Putamen (tissue), 1 donor: Measurements from ENCODE around the gene ZDHHC11.
"Not testable (repeated sequence)": the region's sequence is repeated elsewhere in the genome, so short reads cannot be mapped to it uniquely, and the experiment has no call there.

Source experiments
- DNase-seq: peaks from one replicate; pipeline ENCODE4 v3.0.0-alpha.2; 2016; ENCODE audit warnings: low spot score

The ZDHHC11 gene

GRCh38 chr5:747303-747844, 103.4 kb downstream of the ZDHHC11 start:
- DNase-seq = not testable (repeated sequence)

- DNase-seq = no peak
Measured at GRCh38 chr5:746258-746761, 104.5 kb downstream of the ZDHHC11 start.
